HG02610 (cell line): ENCODE data around the gene ZNF205.
"Not testable (repeated sequence)": the region's sequence is repeated elsewhere in the genome, so short reads cannot be mapped to it uniquely, and the experiment has no call there.

ENCODE experiments used
- ATAC-seq: cut with Tn5 transposase; IDR thresholded peaks from one replicate; pipeline ENCODE4 v1.9.1; 2021; ENCODE audit warnings: mild to moderate bottlenecking, moderate library complexity; ENCODE audit not compliant: unreplicated experiment

The ZNF205 gene

DNA sequence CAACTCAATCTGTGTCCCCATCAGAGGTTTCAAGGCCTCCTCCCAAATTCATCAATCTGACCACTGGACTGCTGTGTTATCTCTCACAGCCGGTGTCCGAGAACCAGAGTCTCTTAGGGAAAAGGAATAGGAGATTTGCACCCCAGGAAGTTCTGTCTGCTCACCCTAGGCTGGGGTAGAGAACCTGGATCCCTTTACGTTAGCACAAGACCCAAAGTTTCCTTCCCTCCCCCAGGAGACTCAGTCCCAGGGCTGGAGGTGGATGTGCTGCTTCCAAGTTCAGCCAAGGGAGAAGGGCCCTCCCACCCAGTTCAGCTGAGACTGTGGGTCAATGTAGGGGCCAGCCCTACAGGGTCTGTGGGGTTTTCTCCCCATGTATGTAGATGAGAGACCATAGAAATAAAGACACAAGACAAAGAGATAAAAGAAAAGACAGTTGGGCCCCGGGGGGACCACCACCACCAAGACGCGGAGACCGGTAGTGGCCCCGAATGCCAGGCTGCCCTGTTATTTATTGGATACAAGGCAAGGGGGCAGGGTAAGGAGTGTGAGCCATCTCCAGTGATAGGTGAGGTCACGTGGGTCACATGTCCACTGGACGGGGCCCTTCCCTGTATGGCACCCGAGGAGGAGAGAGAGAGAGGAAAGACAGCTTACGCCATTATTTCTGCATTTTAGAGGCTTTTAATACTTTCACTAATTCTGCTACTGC is 52.9 kb downstream of the ZNF205 start:
- no peak for ATAC-seq

DNA sequence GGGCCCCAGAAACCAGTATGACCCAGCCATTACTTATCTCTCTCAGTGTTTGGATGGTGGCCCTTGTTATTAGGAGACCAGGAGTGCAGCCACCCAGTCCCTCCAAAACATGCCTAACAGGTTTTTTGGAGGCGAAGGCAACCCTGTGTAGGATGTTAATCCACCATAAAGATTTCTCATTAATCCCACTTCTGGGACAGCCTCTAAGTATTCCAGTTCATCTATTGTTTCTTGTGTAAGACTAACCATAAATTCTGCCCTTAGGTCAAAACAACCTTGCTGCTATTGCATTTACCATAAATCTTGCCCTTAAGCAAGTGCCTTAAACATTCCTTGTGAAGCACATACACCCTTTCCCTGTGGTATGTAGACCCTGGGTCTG is 54.1 kb downstream of the ZNF205 start:
- ATAC-seq = no peak

DNA sequence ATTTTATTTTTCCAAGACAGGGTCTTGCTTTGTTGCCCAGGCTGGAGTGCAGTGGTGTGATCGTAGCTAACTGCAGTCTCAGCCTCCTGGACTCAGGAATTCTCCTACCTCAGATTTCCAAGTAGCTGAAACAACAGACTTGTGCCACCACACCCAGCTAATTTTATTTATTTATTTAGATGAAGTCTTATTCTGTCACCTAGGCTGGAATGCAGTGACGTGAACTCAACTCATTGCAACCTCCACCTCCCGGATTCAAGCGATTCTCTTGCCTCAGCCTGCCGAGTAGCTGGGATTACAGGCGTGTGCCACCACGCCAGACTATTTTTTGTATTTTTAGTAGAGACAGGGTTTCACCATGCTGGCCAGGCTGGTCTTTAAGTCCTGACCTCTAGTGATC is 56.3 kb downstream of the ZNF205 start:
- not testable (repeated sequence) for ATAC-seq
